Neural cell (in vitro differentiated cells): ENCODE measurements around the gene TSHR. TPM values are rescaled to one million over a fixed set of nuclear protein-coding genes. Genes with fewer than 3 reads are reported as not detected.

ENCODE experiments used
- H2AFZ ChIP-seq: fragments of 200-600, 300-800 bp; sonication (generic), shearing (Covaris generic); 2 replicates; pipeline ENCODE4 v1.6.0; 2014; ENCODE audit warnings: low read depth, mild to moderate bottlenecking, antibody characterized with exemption, low read length, moderate library complexity
- H3F3A ChIP-seq: fragments of 200-600 bp; shearing (Covaris generic); 2 replicates; pipeline ENCODE4 v1.6.1; 2016; ENCODE audit warnings: mild to moderate bottlenecking, moderate library complexity, mixed read lengths, antibody characterized with exemption, low read length; ENCODE audit not compliant: insufficient read depth, poor library complexity, severe bottlenecking
- H3K27ac ChIP-seq: fragments of 200-600, 300-800 bp; sonication (generic), shearing (Covaris generic); 2 replicates; pipeline ENCODE4 v1.5.1; 2014; ENCODE audit warnings: mild to moderate bottlenecking, low read length, moderate library complexity
- H3K27me3 ChIP-seq: fragments of 300-800, 200-600 bp; sonication (generic), shearing (Covaris generic); 2 replicates; pipeline ENCODE4 v1.6.0; 2014; ENCODE audit warnings: mild to moderate bottlenecking, low read depth, low read length, moderate library complexity; ENCODE audit not compliant: insufficient read depth
- H3K36me3 ChIP-seq: fragments of 300-800, 200-600 bp; sonication (generic), shearing (Covaris generic); 2 replicates; pipeline ENCODE4 v1.5.1; 2014; ENCODE audit warnings: mild to moderate bottlenecking, antibody characterized with exemption, low read length, moderate library complexity; ENCODE audit not compliant: insufficient read depth
- H3K4me2 ChIP-seq: fragments of 300-800, 200-600 bp; sonication (generic), shearing (Covaris generic); 2 replicates; pipeline ENCODE4 v1.6.0; 2014; ENCODE audit warnings: mild to moderate bottlenecking, low read length
- H3K4me3 ChIP-seq: fragments of 300-800, 200-600 bp; sonication (generic), shearing (Covaris generic); 2 replicates; pipeline ENCODE4 v1.5.1; 2014; ENCODE audit warnings: mild to moderate bottlenecking, low read length, moderate library complexity
- H3K79me2 ChIP-seq: fragments of 200-600 bp; shearing (Covaris generic); replicated peaks from 2 replicates; pipeline ENCODE4 v1.6.0; 2014; ENCODE audit warnings: mild to moderate bottlenecking, low read length, moderate library complexity; ENCODE audit not compliant: insufficient read depth
- H3K9ac ChIP-seq: fragments of 300-800, 200-600 bp; sonication (generic), shearing (Covaris generic); 2 replicates; pipeline ENCODE4 v1.6.1; 2016; ENCODE audit warnings: mild to moderate bottlenecking, low read length, mixed read lengths
- H3K9me2 ChIP-seq: fragments of 200-600 bp; shearing (Covaris generic); 2 replicates; pipeline ENCODE4 v1.6.1; 2016; ENCODE audit warnings: mild to moderate bottlenecking, low read length, mixed read lengths; ENCODE audit not compliant: insufficient read depth
- H3K9me3 ChIP-seq: fragments of 200-600, 300-800 bp; sonication (generic), shearing (Covaris generic); 2 replicates; pipeline ENCODE4 v1.6.1; 2016; ENCODE audit warnings: mild to moderate bottlenecking, mixed run types, low read length, moderate library complexity, mixed read lengths
- H4K20me1 ChIP-seq: fragments of 200-600 bp; shearing (Covaris generic); 2 replicates; pipeline ENCODE4 v1.6.1; 2016; ENCODE audit warnings: mild to moderate bottlenecking, mixed run types; ENCODE audit not compliant: insufficient read depth
- CTCF ChIP-seq: fragments of 450-650 bp; IDR thresholded peaks from 2 replicates; pipeline ENCODE4 v1.5.1; 2014; ENCODE audit warnings: antibody characterized with exemption, mild to moderate bottlenecking, moderate library complexity; ENCODE audit not compliant: poor library complexity, severe bottlenecking
- EP300 ChIP-seq: fragments of 450-650 bp; conservative IDR thresholded peaks from 2 replicates; pipeline ENCODE4 v1.6.1; 2014; ENCODE audit warnings: antibody characterized with exemption, mild to moderate bottlenecking, moderate library complexity; ENCODE audit not compliant: poor library complexity, severe bottlenecking
- EZH2 ChIP-seq: fragments of 200-600, 300-800 bp; shearing (Covaris generic), sonication (generic); IDR thresholded peaks from 2 replicates; pipeline ENCODE4 v1.6.1; 2014; ENCODE audit warnings: antibody characterized with exemption, low read length, borderline replicate concordance, mild to moderate bottlenecking; ENCODE audit not compliant: insufficient read depth, poor library complexity, severe bottlenecking
- MXI1 ChIP-seq: fragments of 450-650 bp; conservative IDR thresholded peaks from 2 replicates; pipeline ENCODE4 v1.6.1; 2014; ENCODE audit warnings: antibody characterized with exemption, mild to moderate bottlenecking; ENCODE audit not compliant: poor library complexity, severe bottlenecking
- POLR2AphosphoS5 ChIP-seq: IDR thresholded peaks from 2 replicates; pipeline ENCODE4 v1.6.1; 2012
- RAD21 ChIP-seq: fragments of 450-650 bp; conservative IDR thresholded peaks from 2 replicates; pipeline ENCODE4 v1.6.1; 2014; ENCODE audit warnings: antibody characterized with exemption, mild to moderate bottlenecking, moderate library complexity
- REST ChIP-seq: IDR thresholded peaks from 2 replicates; pipeline ENCODE4 v1.6.1; 2012; ENCODE audit warnings: borderline replicate concordance
- SMC3 ChIP-seq: fragments of 450-650 bp; conservative IDR thresholded peaks from 2 replicates; pipeline ENCODE4 v1.6.1; 2014; ENCODE audit warnings: antibody characterized with exemption, mild to moderate bottlenecking, moderate library complexity; ENCODE audit not compliant: poor library complexity
- TAF1 ChIP-seq: IDR thresholded peaks from 2 replicates; pipeline ENCODE4 v1.6.1; 2012; ENCODE audit warnings: low read depth
- polyA plus RNA-seq: library from polyadenylated mRNA; depleted of rRNA; stranded (reverse); fragments of >200 nt; gene quantifications from 2 replicates; pipeline ENCODE4 v1.2.3, GENCODE V29; 2014

Gene TSHR
- polyA plus RNA-seq, 1 donor from 2014 or later, result not detected

GRCh38 chr14:80978403-80978802 is 23.0 kb downstream of the TSHR start:
- no peaks in the 10 kb centered on the region for H3K79me2 ChIP-seq
- no peaks in the 10 kb centered on the region for H3K9me2 ChIP-seq
- no peak overlapping the region for H3K4me2 ChIP-seq
- no peaks in the 10 kb centered on the region for H4K20me1 ChIP-seq
- no peaks in the 10 kb centered on the region for H3F3A ChIP-seq
- no peak overlapping the region for H3K27ac ChIP-seq
- H3K9ac ChIP-seq, result no peak overlapping the region
- no peaks in the 10 kb centered on the region for H3K36me3 ChIP-seq
- H3K9me3 ChIP-seq, result no peaks in the 10 kb centered on the region
- no peak for TF ChIP-seq RAD21
- TF ChIP-seq SMC3, result no peak
- no peak for TF ChIP-seq EZH2
- TF ChIP-seq CTCF, result no peak
- TF ChIP-seq POLR2AphosphoS5, result no peak
- TF ChIP-seq TAF1, result no peak
- TF ChIP-seq EP300, result no peak
- no peak for TF ChIP-seq REST
- TF ChIP-seq MXI1, result no peak
- H3K27me3 ChIP-seq, result no peaks in the 10 kb centered on the region
- H2AFZ ChIP-seq, result no peak overlapping the region
- no peak overlapping the region for H3K4me3 ChIP-seq

DNA sequence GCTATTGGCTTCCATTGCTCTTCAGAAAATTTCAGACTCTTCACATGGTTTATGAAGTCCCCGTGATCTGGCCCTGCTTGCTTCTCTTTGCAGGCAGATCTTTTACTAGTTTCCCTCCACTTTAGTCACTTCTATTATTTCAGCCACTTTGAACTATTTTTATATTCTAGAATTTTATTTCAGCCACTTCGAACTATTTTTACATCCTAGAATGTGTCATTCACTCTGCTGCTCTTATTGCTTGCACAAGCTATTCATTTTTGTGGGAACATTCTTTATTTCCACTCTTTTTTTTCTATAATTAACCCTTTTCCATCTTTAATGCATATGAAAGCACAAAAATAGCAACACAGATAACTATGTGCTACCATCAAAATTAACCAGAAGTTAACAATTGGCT is 24.5 kb downstream of the TSHR start:
- H3K4me3 ChIP-seq, result no peak overlapping the region
- no peak overlapping the region for H2AFZ ChIP-seq
- H3K9ac ChIP-seq, result no peak overlapping the region
- H3K9me3 ChIP-seq, result no peaks in the 10 kb centered on the region
- no peaks in the 10 kb centered on the region for H4K20me1 ChIP-seq
- H3K4me2 ChIP-seq, result no peak overlapping the region
- no peaks in the 10 kb centered on the region for H3K79me2 ChIP-seq
- no peaks in the 10 kb centered on the region for H3K27me3 ChIP-seq
- H3K9me2 ChIP-seq, result no peaks in the 10 kb centered on the region
- no peaks in the 10 kb centered on the region for H3F3A ChIP-seq
- H3K27ac ChIP-seq, result no peak overlapping the region
- no peak for TF ChIP-seq EZH2
- no peak for TF ChIP-seq TAF1
- no peak for TF ChIP-seq CTCF
- no peak for TF ChIP-seq MXI1
- no peak for TF ChIP-seq REST
- TF ChIP-seq POLR2AphosphoS5, result no peak
- no peak for TF ChIP-seq SMC3
- no peak for TF ChIP-seq EP300
- no peak for TF ChIP-seq RAD21
- no peaks in the 10 kb centered on the region for H3K36me3 ChIP-seq
